ENCODE measurements around the gene PDE11A.

Gene PDE11A

GRCh38 chr2:177633910-177634294 lies 438.7 kb downstream of the PDE11A start:
- no peak for DNase-seq (ENCODE audit: low spot score)
- in situ Hi-C loops (cut with MboI; ENCODE audit: low pct_unique_long_range_greater_than_20kb, low sequenced_read_pairs, unreplicated experiment), result no loop called here
- TF ChIP-seq CTCF (IDR thresholded peaks at IDR 0.05; ENCODE audit: extremely low read depth, insufficient read depth, missing control alignments), result no peak

- in situ Hi-C loops (cut with MboI; ENCODE audit: low pct_unique_long_range_greater_than_20kb, low sequenced_read_pairs, unreplicated experiment), result no loop called here
- TF ChIP-seq CTCF (IDR thresholded peaks at IDR 0.05; ENCODE audit: extremely low read depth, insufficient read depth, missing control alignments), result no peak
- DNase-seq (ENCODE audit: low spot score), result no peak
Observed at GRCh38 chr2:177633111-177633510, 439.5 kb downstream of the PDE11A start.

- DNase-seq (ENCODE audit: low spot score), result no peak
- TF ChIP-seq CTCF (IDR thresholded peaks at IDR 0.05; ENCODE audit: extremely low read depth, insufficient read depth, missing control alignments), result no peak
- in situ Hi-C loops (cut with MboI; ENCODE audit: low pct_unique_long_range_greater_than_20kb, low sequenced_read_pairs, unreplicated experiment), result no loop called here
Observed at GRCh38 chr2:177631680-177632079, 440.9 kb downstream of the PDE11A start.

- in situ Hi-C loops (cut with MboI; ENCODE audit: low pct_unique_long_range_greater_than_20kb, low sequenced_read_pairs, unreplicated experiment), result no loop called here
- DNase-seq (ENCODE audit: low spot score), result no peak
Observed at GRCh38 chr2:177629357-177630024, 443.1 kb downstream of the PDE11A start.

GRCh38 chr2:177628831-177629230 lies 443.7 kb downstream of the PDE11A start:
- DNase-seq (ENCODE audit: low spot score), result no peak
- in situ Hi-C loops (cut with MboI; ENCODE audit: low pct_unique_long_range_greater_than_20kb, low sequenced_read_pairs, unreplicated experiment), result no loop called here
- TF ChIP-seq CTCF (IDR thresholded peaks at IDR 0.05; ENCODE audit: extremely low read depth, insufficient read depth, missing control alignments), result no peak

More at GRCh38 chr2:177629357-177630024, 443.1 kb downstream of the PDE11A start:
- no peak for TF ChIP-seq CTCF (IDR thresholded peaks at IDR 0.05; ENCODE audit: extremely low read depth, insufficient read depth, missing control alignments)

GRCh38 chr2:177625744-177626650 lies 446.6 kb downstream of the PDE11A start:
- DNase-seq (ENCODE audit: low spot score), result no peak
- no peak for TF ChIP-seq CTCF (IDR thresholded peaks at IDR 0.05; ENCODE audit: extremely low read depth, insufficient read depth, missing control alignments)
- in situ Hi-C loops (cut with MboI; ENCODE audit: low pct_unique_long_range_greater_than_20kb, low sequenced_read_pairs, unreplicated experiment), result no loop called here

All from GM13977 (cell line).